CD4-positive, alpha-beta T cell treated with Interleukin-4 for 1 hour (primary cell): Measurements from ENCODE around the gene GEMIN4.
A peak's percentile ranks its signal among the peaks of the same experiment; 100 is the strongest.
"Not testable (repeated sequence)": the region's sequence is repeated elsewhere in the genome, so short reads cannot be mapped to it uniquely, and the experiment has no call there.

Source experiments
- DNase-seq, 2 donors: peaks; one replicate each; pipeline ENCODE4 v3.0.0-alpha.2; 2020 to 2022

Gene GEMIN4

DNA sequence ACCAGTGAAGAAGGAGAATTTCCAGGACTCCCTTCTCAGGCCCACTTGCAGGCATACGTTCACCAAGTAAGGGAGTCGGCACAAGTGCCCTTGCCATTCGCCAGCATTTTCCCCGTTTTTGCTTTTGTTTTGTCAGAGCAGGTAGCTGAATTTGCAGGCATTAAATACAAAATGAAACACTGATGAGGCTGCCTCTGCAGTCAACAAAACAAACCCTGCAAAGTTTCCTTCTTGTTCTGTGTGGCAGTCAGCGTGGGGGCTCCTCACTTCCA lies 22.2 kb upstream of the GEMIN4 start:
- no peak for DNase-seq

DNA sequence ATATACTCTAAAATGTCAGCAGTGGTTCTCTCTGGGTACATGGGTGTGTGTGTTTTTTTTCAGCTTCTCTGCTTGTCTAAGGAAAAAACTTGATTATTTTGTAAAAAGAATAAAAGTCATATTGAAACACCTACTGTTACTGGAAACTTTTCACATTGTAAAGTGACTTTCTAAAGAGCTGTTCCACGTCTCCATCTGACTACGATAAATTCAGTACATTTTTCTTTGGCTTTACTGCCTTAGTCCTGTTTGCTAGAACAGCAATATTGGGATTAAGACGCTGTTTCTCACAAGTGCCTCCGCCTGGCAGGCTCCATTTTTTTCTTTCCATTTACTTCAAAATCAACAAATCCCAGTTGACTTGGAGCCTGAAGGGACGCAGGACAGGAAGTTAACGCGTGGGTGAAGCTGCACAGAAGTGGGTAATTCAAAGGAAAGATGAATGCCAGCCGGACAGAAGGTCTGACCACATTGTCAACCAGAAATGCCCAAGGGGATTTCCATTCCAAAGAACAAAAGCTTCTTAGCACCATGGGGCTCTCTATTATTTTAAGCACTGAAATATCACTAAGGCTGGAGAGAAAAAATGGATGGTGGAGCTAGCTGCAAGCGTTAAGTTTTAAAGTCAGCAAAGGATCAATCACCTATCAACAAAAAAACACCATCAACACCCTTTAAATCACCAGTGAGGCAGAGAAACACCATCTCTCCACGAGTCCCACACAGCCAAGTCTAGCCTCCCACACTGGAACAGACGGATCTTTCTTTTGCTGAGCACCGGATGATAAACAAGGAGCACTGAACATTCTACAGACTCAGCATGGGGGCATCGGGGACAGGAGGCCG lies 21.6 kb upstream of the GEMIN4 start:
- no peak for DNase-seq

DNA sequence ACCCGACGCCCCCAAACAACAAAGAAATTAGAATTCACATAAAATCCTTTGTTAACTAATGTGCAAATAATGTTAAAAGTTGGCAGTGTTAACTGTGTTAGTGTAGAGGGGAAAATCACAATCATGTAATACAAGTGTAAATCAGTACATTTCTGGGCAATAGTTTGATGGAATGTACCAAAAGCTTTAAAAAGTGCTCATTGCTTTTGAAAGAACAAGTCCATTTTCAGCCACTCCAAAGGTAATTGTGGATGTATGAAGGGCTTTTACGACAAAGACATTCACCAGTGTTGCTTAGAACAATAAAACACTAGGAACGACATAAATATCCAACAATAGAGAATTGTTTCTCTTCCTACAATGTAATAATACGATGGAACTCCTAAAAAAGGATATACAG lies 21.0 kb upstream of the GEMIN4 start:
- no peak for DNase-seq

DNA sequence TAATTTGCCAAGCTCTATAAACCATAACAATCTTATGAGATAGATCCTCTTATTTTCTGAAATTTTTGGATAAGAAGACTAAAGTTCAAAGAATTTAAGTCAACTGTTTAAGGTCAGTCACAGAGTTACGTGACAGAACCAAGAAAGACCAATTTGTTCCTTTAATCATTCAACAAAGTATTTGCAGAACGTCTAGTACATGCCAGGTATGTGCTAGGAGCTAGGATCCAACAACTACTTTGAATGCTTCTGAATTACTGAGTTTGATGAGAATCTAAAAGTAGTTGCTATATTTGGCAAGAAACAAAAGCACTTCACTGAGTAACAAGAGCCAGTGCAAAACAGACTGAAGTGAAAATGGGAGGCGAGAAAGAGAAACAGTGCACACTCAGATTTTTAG lies 15.0 kb upstream of the GEMIN4 start:
- no peak for DNase-seq

DNA sequence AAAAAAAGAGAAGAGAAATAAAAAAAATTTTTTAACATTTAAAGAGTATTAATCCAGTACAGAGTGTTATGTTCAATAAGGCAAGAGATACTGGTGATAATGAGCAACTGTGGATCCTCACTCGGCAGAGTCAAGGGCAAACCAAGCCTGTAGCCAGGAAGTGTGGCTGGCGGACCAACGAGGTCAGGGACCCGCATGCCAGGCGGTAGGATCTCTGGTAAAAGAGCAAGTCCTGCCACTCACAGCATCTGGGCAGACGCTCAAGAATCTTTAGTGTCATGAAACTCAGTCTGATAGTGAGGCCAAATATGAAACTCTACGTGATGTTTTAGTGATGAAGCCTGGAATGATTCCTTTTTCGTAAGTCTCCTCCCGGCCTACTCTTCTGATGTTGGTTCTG lies 8.3 kb upstream of the GEMIN4 start:
- DNase-seq, result no peak

DNA sequence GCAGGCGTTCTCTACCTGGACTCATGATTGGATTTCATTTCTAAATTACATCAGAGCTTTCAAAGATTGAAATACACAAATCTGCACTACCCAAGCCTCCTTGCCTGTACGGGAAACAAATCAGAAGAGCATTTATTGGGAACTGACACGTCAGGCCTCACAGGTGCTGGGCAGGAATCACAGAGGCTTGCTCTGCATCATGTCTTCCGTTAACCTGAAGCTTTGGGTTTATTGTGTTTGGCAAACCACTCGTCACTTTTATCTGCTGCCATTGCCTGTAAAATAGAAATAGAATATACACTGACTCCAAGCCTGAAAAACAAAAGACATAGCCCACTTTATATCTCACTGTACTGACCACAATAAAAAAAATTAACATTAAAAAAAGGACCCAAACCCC lies 7.9 kb upstream of the GEMIN4 start:
- no peak for DNase-seq

DNA sequence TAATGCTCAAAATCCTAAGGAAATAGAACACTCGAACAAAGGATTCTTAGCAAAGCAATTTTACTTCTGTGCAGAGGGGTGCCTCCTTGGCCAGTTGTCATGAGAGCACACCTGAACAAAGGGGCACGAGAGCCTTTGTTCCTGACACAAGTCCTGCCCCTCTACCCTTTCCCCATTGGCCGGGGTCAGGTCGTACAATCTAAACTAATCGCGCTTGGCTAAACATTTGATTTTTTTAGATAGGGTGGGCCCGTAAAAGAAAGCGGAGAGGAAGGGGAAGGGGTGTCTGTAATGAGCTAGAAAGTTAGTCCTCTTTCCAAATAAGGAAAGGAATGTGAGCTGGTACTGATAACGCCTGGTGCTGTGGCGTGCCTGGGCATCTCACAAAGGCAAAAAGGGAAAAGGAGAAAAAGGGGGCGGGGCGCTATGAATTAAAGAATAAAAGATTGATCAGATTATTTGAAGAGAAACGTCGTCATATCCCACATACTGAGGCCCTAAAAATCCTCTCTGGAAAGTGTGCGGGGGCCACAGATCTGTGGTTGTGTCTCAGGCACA lies 4.0 kb upstream of the GEMIN4 start:
- DNase-seq, result not testable (repeated sequence)

DNA sequence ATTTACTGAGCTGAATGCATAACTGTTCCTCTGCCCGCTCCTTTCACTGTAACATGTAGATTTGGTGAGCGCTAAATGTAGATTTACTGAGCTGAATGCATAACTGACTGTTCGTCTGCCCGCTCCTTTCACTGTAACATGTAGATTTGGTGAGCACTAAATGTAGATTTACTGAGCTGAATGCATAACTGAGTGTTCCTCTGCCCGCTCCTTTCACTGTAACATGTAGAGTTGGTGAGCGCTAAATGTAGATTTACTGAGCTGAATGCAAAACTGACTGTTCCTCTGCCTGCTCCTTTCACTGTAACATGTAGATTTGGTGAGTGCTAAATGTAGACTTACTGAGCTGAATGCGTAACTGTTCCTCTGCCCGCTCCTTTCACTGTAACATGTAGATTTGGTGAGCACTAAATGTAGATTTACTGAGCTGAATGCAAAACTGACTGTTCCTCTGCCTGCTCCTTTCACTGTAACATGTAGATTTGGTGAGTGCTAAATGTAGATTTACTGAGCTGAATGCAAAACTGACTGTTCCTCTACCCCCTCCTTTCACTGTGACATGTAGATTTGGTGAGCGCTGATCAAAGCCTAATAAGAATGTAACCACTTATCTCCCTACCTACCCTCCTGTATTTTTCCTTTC lies 3.4 kb upstream of the GEMIN4 start:
- DNase-seq, result not testable (repeated sequence)

DNA sequence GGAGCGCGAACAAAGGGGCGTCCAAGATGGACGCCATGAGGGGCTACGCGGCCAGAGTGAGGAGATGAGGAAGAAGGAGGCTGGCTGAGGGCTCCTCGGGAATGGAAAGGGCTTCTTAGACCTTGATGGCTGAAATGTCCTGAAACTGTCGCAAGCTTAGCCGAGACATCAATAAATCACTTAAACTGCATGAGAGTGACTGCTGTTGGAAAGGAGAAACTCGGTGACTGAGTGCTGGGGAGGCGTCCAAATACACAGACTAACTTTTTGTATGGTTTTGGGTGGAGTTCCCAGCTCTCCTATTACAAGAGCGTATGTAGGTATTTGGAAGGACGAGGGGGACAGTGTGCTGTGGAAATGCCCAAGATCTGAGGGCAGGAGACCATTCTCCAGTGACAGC lies 1.4 kb upstream of the GEMIN4 start:
- no peak for DNase-seq

DNA sequence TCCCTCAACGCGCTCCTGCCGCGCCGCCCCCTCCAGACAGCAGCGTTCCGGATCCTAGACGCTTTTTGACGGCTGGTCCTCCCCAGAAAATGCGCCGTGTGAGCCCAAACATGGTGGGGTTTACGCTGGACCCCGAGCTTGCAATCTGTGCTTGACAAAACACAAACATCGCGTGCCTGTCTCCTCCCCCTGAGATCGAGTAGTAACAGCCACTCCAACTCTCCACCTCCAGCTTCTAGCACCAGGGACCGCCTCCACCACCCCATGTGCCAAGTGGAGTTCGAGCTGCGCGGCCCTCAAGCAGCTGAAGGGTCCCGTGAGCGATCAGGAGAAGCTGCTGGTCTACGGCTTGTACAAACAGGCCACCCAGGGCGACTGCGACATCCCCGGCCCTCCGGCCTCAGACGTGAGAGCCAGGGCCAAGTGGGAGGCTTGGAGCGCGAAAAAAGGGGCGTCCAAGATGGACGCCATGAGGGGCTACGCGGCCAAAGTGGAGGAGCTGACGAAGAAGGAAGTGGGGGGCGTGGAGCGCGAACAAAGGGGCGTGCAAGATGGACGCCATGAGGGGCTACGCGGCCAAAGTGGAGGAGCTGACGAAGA lies 656 bp upstream of the GEMIN4 start:
- DNase-seq, result peak in 1 of 2 donors; percentile 30

DNA sequence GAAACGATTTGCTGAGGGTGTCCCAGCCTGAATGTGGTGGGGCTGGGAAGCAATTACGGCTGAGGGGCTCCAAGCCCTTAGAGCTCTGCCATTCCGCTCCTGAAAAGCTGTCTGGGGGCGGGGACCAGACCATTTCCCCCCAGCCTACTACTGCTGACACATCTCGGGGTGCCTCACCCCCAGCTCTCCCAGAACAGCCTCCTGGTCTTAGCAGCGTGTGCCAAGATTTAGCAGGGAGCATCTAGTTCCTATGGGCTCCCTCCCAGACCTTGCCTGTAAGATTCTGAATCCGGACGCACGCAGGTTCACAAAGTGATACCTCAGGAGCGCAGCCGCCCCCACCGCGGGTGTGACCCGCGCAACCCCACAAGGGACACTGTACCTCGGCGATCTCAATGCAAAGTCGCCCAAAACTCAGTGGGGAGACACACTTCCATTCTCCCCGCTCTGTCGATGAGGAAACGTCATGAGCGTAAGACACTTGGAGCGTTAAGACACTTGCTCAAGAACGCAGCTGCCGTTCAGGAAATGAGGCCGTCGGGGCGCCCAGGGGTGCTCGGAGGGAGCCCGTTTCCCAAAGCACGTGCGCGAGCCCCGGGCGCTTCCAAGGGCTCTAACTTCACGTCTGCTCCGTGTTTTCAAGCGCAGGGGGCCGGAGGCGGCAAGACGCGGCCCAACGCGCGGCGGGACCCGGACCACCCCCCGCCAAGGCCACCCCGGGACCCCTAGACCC lies 629 bp downstream of the GEMIN4 start:
- DNase-seq, result peak; percentile 47 to 55

DNA sequence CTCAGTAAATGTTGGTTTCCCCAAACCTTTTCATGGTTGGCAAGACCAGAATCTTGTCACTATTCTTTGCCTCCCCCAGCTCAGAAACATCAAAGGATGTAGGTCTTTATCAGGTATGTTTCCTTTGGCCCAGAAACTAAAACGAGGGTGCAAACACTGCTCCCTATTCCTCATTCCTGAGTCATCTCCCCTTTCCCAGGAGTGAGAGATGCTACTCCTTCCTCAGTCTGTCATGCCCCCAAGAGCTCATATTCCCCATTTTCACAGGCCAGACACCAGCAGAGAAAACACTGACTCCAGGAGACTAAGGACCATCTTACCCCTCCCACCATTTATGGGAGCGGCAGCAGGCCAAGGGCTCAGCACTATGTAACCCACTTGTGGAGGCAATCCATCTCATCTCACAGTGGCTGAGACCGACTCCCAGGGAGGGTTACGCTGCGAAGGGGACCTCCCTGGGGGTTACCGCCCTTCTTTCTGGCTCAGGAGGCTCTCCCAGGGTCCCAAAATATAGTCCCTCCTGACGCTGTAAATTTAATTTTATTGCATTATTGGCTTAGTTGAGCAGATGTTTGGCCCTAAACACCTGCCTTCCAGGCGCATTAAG lies 1.5 kb downstream of the GEMIN4 start:
- no peak for DNase-seq

DNA sequence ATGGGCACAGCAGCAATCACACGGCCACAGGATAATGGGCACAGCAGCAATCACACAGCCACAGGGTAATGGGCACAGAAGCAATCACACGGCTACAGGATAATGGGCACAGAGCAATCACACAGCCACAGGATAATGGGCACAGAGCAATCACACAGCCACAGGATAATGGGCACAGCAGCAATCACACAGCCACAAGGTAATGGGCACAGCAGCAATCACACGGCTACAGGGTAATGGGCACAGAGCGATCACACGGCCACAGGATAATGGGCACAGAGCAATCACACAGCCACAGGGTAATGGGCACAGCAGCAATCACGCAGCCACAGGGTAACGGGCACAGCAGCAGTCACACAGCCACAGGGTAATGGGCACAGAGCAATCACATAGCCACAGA lies 2.7 kb downstream of the GEMIN4 start:
- not testable (repeated sequence) for DNase-seq

DNA sequence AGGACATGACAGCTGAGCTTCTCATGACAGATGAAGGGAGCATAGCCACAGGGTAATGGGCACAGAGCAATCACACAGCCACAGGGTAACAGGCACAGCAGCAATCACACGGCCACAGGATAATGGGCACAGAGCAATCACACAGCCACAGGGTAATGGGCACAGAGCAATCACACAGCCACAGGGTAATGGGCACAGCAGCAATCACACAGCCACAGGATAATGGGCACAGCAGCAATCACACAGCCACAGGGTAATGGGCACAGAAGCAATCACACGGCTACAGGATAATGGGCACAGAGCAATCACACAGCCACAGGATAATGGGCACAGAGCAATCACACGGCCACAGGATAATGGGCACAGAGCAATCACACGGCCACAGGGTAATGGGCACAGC lies 3.5 kb downstream of the GEMIN4 start:
- not testable (repeated sequence) for DNase-seq

DNA sequence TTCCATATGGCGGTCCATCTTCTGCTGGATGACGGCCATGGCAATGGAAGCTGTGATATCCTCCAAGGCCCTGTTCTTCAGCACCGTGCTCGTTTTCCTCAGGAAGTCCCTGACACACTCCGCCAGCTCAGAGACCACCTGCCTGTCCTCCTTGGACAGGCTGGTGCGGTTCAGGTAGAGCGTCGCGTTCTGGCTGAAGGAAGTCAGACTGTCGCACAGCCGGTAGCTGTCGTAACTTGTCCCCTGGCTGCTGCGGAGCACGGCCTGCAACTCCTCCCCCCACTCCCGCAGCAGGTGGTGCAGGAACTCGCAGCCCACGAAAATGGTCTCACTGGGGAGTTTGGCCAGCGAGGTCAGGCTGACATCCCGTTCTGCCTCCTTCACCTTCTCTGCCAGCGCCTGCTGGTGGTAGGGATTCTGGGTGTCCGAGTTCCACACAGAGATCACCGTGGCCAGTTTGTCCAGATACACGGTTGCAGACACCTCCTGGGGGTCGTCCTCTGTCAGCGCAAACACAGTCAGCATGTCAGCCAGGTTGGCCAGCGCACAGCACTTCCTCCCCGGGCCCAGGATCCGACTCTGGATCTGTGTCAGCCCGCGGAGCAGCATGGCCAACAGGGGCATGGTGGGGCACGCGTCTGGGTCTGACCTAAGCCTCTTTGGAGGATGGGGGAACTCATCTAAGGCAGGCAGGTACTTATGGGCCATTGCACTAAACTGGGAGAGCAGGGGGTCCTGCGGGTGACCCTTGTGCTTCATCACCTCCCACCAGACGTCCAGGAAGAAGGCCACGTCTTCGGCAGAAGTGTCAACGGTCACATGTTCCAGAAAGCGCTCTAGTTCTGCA lies 5.1 kb downstream of the GEMIN4 start:
- DNase-seq, result no peak

DNA sequence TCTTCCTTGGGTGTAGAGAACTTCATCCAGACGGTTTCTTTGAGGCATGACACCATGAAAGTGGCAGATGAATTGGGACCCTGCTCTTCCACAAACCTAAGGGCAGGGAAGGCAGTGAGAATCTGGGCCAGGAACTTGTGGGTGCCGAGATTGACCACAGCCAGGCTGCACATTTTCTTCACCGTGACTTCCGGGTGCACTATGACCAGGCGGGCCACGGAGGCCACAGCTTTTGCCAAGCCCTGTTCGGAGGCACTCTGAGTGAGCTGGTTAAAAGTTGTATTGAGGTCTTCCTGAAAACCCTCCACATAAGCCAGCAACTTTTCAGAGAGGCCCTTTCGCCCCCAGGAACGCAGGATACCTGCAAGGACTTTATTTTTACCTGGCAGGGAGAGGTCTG lies 5.9 kb downstream of the GEMIN4 start:
- DNase-seq, result no peak

DNA sequence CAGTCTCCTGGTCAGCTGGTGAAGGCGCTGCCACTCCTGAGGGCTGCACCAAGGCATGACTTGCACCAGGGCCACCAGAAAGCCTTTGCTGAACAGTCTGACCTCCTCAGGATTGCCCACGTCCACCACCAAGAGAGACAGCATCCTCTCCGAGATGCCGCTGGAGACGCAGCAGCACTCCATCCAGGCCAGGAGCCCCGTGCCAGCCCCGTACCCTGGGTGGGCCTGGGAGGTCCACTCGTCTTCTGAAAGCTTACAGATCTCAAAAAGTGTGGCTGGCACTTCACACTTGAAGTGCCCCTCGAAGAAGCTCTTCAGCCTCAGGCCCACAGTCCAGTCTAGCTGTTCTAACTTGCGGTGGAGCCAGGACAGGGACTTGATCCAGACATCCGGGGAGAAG lies 6.7 kb downstream of the GEMIN4 start:
- DNase-seq, result no peak

DNA sequence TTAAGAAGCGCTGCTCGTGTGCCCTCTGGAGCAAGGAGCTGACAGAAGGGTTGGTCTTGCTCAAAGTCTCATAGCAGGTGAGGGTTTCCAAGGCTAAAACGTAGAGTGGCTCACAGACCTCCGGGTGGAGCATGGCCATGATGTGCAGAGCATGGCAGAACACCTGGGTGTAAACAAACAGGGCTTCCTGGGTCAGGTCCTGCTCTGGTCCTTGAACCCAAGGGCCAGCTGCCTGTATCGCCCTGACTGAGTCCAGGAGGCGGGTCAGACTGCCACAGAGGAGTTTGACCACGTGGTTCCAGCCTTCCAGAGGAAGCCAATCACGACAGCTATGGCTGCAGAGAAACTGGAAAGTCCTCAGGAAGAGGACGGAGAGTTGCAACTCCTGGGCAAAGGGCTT lies 7.1 kb downstream of the GEMIN4 start:
- DNase-seq, result no peak

DNA sequence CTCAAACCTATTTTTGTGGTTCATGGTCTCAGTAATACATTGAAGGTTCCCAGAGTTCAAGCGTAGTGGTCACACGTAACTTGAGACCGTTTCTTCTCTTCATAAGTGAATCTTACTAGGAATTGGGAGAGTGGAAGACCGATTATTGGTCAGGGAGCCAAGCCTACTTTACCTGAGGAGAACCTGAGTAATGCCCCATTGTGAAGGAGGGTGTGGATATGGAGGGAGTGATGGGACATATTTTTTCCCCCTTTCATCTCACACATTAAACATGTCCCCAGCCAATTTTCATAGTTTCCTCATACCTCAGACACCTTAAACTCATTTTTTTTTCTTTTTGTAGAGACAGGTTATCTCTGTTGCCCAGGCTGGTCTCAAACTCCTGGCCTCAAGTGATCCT lies 8.9 kb downstream of the GEMIN4 start:
- no peak for DNase-seq

DNA sequence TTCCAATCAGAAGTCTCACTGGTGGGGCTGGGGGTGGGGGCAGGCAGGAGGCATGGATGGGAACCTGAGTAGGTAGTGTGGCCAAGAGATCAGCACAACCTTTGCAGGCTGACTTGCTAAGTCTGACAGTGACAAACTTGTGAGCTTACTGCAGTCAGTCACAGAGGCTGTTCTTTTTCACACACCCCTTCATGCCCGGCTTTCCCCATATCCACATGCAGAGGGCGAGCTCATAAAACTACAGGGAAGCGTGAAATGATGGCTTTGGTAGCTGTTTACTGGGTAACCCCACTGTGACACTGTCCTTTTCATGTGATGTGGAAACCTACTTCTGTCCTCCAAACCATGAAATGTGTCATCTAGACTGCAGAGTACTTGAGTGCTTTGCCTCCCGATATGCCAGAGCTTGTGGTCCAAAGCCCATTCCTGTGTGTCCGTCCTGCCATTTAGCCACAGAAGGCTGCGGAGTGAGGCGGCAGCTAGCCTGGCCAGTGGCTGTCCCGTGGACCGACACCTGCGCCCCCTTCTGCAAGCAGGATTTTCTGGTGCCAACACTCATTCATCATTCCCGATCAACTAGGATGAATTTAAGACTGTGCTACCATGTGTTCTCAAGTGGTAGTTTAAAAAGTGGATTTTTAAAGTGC lies 9.8 kb downstream of the GEMIN4 start:
- no peak for DNase-seq

DNA sequence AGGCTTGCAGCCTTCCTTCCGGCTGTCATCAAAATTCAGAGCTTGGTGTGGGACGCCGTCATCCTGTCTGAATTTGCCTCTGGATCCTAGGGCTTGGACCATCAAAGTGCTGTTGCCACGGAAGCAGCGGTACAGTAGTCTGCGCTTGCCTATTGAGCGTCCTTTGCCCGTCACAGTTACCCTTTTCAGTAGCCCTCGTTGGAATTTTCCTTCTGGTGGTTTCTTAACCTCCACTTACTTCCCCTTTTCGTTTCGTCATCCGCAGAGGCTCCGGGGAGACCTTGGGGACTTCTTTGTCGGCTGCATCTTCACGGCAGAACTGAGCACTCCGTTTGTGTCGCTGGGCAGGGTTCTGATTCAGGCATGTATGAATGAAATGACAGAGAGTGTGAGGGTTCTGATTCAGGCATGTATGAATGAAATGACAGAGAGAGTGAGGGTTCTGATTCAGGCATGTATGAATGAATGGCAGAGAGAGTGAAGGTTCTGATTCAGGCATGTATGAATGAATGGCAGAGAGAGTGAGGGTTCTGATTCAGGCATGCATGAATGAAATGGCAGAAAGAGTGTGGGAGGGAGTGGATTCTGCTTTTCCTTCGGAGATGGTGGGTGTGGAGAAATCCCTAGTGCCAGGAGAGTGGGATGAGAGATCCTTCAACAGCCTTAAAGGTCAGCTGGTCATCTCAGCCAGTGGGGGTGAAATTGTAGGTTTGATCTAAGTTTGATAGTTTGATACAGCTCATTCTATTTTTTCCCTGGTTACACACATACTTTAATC lies 11.6 kb downstream of the GEMIN4 start:
- DNase-seq, result peak; percentile 35 to 78
